MM.1S (cell line): ENCODE results near the gene RRP1.

Source experiments
- CTCF ChIP-seq: fragments of 300-600 bp; sonication (generic); IDR thresholded peaks from 2 replicates; pipeline ENCODE4 v1.5.1; 2016; ENCODE audit warnings: antibody characterized with exemption, low read length, mixed read lengths
- EZH2 ChIP-seq: fragments of 300-600 bp; sonication (generic); optimal IDR thresholded peaks from 2 replicates; pipeline ENCODE3; 2017; ENCODE audit warnings: low read depth, mild to moderate bottlenecking, antibody characterized with exemption, low read length, mixed read lengths

- no peak for TF ChIP-seq CTCF
- no peak for TF ChIP-seq EZH2
Measured at GRCh38 chr21:43794311-43794710, 4.9 kb downstream of the RRP1 start.
